Endothelial cell of umbilical vein (primary cell): ENCODE data around the gene CACNB4. TPM values are rescaled to one million over a fixed set of nuclear protein-coding genes. Genes with fewer than 3 reads are reported as not detected.

Experiments used
- BruUV-seq: library from RNA; stranded (reverse); fragments of 400-500 nt; replicated peaks from 2 replicates; lab custom pipeline; 2021; lab: Mats Ljungman, UMichigan
- CTCF ChIA-PET: fragments of 300-600, 350-600 bp; sonication (Branson Sonifier 250); formaldehyde crosslinking; loops from one replicate; lab custom pipeline; 2021; ENCODE audit warnings: antibody characterized with exemption, inconsistent platforms; lab: Charles Lee
- POLR2A ChIA-PET: fragments of 300-600, 350-600 bp; sonication (Branson Sonifier 250); formaldehyde crosslinking; loops from one replicate; lab custom pipeline; 2021; ENCODE audit warnings: antibody characterized with exemption, inconsistent platforms; lab: Charles Lee
- DNase-seq: peaks from one replicate; pipeline ENCODE4 v3.0.0-alpha.2; 2011; ENCODE audit warnings: low read depth, low spot score
- FAIRE-seq: peaks from 2 replicates; lab custom pipeline; 2011; peaks lifted over from hg19 to GRCh38; lab: Jason Lieb, UNC
- H2AFZ ChIP-seq: 2 replicates; pipeline ENCODE4 v1.6.0; 2012; ENCODE audit warnings: low read depth, low read length, control low read depth, inconsistent platforms
- H3K27ac ChIP-seq: 2 replicates; pipeline ENCODE4 v1.5.1; 2011; ENCODE audit warnings: low read depth, mild to moderate bottlenecking, control low read depth, low read length, moderate library complexity; ENCODE audit not compliant: insufficient read depth
- H3K27me3 ChIP-seq, 2 experiments: 2 replicates each; pipeline versions ENCODE4 v1.6.0 to v1.6.1; 2011; ENCODE audit warnings: low read length in 2 of 2, mixed read lengths in 1 of 2; ENCODE audit not compliant: control insufficient read depth in 2 of 2, insufficient read depth in 2 of 2
- H3K36me3 ChIP-seq, 2 experiments: 2 replicates in 1 of 2; 3 replicates in 1 of 2; pipeline ENCODE4 v1.5.1; 2011; ENCODE audit warnings: low read length in 2 of 2, mild to moderate bottlenecking in 1 of 2, moderate library complexity in 1 of 2; ENCODE audit not compliant: control insufficient read depth in 2 of 2, insufficient read depth in 2 of 2; ENCODE audit errors: extremely low read depth in 1 of 2
- H3K4me1 ChIP-seq: 3 replicates; pipeline ENCODE4 v1.5.1; 2011; ENCODE audit warnings: mild to moderate bottlenecking, low read length; ENCODE audit not compliant: control insufficient read depth, insufficient read depth; ENCODE audit errors: extremely low read depth
- H3K4me2 ChIP-seq: 2 replicates; pipeline ENCODE4 v1.6.1; 2011; ENCODE audit warnings: low read length, control low read depth, mixed read lengths; ENCODE audit not compliant: insufficient read depth
- H3K4me3 ChIP-seq, 3 experiments: fragments of 200-600 bp in 1 of 3; sonication (generic), shearing (Covaris generic) in 1 of 3; replicated peaks in 1 of 3; 2 replicates each; pipeline ENCODE4 v1.5.1; 2011 to 2016; ENCODE audit warnings: control low read depth in 3 of 3, low read length in 3 of 3, mild to moderate bottlenecking in 2 of 3, inconsistent platforms in 1 of 3, low read depth in 1 of 3, moderate library complexity in 1 of 3; ENCODE audit not compliant: insufficient read depth in 1 of 3
- H3K79me2 ChIP-seq: 2 replicates; pipeline ENCODE4 v1.6.0; 2012; ENCODE audit warnings: low read length, inconsistent platforms; ENCODE audit not compliant: control insufficient read depth, insufficient read depth
- H3K9ac ChIP-seq: replicated peaks from 2 replicates; pipeline ENCODE3; 2011; ENCODE audit warnings: low read length, control low read depth; ENCODE audit not compliant: insufficient read depth; ENCODE audit errors: extremely low read depth
- H3K9me1 ChIP-seq: replicated peaks from 3 replicates; pipeline ENCODE4 v1.6.0; 2011; ENCODE audit warnings: mild to moderate bottlenecking, low read length; ENCODE audit not compliant: control insufficient read depth, insufficient read depth; ENCODE audit errors: extremely low read depth
- H3K9me3 ChIP-seq: replicated peaks from 2 replicates; pipeline ENCODE4 v1.5.1; 2012; ENCODE audit warnings: low read length, inconsistent platforms; ENCODE audit not compliant: control insufficient read depth, insufficient read depth
- H4K20me1 ChIP-seq: replicated peaks from 2 replicates; pipeline ENCODE3; 2011; ENCODE audit warnings: mild to moderate bottlenecking, low read length; ENCODE audit not compliant: control insufficient read depth, insufficient read depth; ENCODE audit errors: extremely low read depth
- EZH2 ChIP-seq: IDR thresholded peaks from 2 replicates; pipeline ENCODE4 v1.6.1; 2012; ENCODE audit warnings: borderline replicate concordance, low read depth, mild to moderate bottlenecking, moderate library complexity, low read length, inconsistent platforms; ENCODE audit not compliant: severe bottlenecking
- FOS ChIP-seq: IDR thresholded peaks from 2 replicates; pipeline ENCODE4 v1.6.1; 2011; ENCODE audit warnings: mild to moderate bottlenecking, low read length, moderate library complexity, borderline replicate concordance; ENCODE audit not compliant: insufficient read depth
- GATA2 ChIP-seq: IDR thresholded peaks from 2 replicates; pipeline ENCODE4 v1.7.0; 2011; ENCODE audit warnings: low read depth, mild to moderate bottlenecking, moderate library complexity, mixed read lengths, low read length; ENCODE audit not compliant: insufficient read length, insufficient read depth
- JUN ChIP-seq: IDR thresholded peaks from 2 replicates; pipeline ENCODE4 v1.6.1; 2011; ENCODE audit warnings: borderline replicate concordance, low read depth; ENCODE audit not compliant: insufficient read length, insufficient read depth
- MYC ChIP-seq: IDR thresholded peaks from one replicate; pipeline ENCODE4 v1.6.1; 2011; ENCODE audit warnings: mild to moderate bottlenecking, low read depth, low read length
- POLR2A ChIP-seq: IDR thresholded peaks from 2 replicates; pipeline ENCODE4 v1.6.1; 2012; ENCODE audit warnings: low read depth, mild to moderate bottlenecking, control low read depth, low read length
- POLR2AphosphoS5 ChIP-seq: IDR thresholded peaks from 2 replicates; pipeline ENCODE4 v1.6.1; 2012; ENCODE audit warnings: low read depth, mild to moderate bottlenecking, control low read depth, low read length, moderate library complexity; ENCODE audit not compliant: insufficient read depth
- dilution Hi-C: fragments of 300-500 bp; cut with MboI; formaldehyde crosslinking; loops from one replicate; pipeline ENCODE4 v1.15.0; 2019; ENCODE audit warnings: low sequenced_read_pairs; ENCODE audit not compliant: extremely low pct_ligation_motif_present
- intact Hi-C: fragments of 100-400 bp; cut with micrococcal nuclease; formaldehyde crosslinking; loops from one replicate; pipeline ENCODE4 v1.10.0; 2022
- polyA plus RNA-seq, 4 experiments: library from polyadenylated mRNA; depleted of rRNA in 3 of 4; stranded (reverse) in 3 of 4; unstranded in 1 of 4; fragments of >200 nt; gene quantifications; 2 replicates each; pipeline versions ENCODE4 v1.2.1 to v1.2.3, GENCODE V29; 2011 to 2012; ENCODE audit warnings: missing spikeins in 1 of 4
- total RNA-seq: library from RNA; stranded (reverse); gene quantifications from 2 replicates; pipeline ENCODE4 v1.2.3, GENCODE V29; 2021
- TF ChIP-seq, protein P1 (sequence below): IDR thresholded peaks from 2 replicates; pipeline ENCODE4 v1.6.1; 2011; ENCODE audit not compliant: insufficient read depth, insufficient read length
- TF ChIP-seq, protein P2 (sequence below), 2 donors: IDR thresholded peaks; 1 replicate in 1 of 2; 2 replicates in 1 of 2; pipeline ENCODE4 v1.5.1; 2011; ENCODE audit warnings: low read length in 2 of 2, mild to moderate bottlenecking in 2 of 2, moderate library complexity in 2 of 2, control low read depth in 1 of 2, inconsistent platforms in 1 of 2, low read depth in 1 of 2; ENCODE audit not compliant: insufficient read depth in 1 of 2; ENCODE audit errors: extremely low read depth in 1 of 2

CACNB4 gene
- total and polyA plus RNA-seq, 2 donors (not counting 3 experiments of a cell fraction or from before 2014, with no cell fraction given) = 0.23 to 0.58 TPM

DNA sequence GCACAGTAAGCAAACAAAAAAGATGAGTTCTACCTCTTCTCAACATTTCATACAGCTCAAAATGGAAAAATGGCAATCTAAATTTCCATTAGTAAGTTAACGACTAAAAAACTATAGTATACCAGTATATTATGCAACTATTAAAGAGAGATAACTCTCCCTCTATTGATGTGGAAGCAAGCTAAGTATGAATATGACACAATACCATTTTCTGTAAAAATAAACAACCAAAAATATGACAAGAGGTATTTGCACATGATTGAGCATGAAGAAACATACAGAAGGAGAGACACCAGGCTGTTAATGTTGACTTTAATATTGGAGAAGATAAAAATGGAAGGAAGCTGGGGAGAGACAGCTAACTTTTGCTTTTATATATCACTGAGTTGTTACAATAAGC, 167.1 kb downstream of the CACNB4 start:
- no TSS peak for BruUV-seq
- Histone ChIP-seq H3K27me3 (peaks cover 12 to 21% of the 10 kb centered on the region in 2 experiments), H3K9ac (no peak overlapping the region), H3K36me3 (no peaks in the 10 kb centered on the region), H3K4me3 (no peak overlapping the region), H3K9me3 (no peaks in the 10 kb centered on the region), H3K27ac (no peak overlapping the region), H3K4me2 (no peak overlapping the region), H3K9me1 (no peaks in the 10 kb centered on the region), H3K4me1 (no peaks in the 10 kb centered on the region), H2AFZ (no peak overlapping the region), H4K20me1 (no peaks in the 10 kb centered on the region), H3K79me2 (no peaks in the 10 kb centered on the region)
- DNase-seq (no peak), FAIRE-seq (no peak)
- intact Hi-C loops (no loop called here), dilution Hi-C loops (no loop called here)
- CTCF ChIA-PET = interaction anchor here (1.2 kb wide), 1 partner anchor 14 kb away, joined by 3 read pairs; no protein-coding TSS in a partner anchor
- POLR2A ChIA-PET = no interaction called here
- TF ChIP-seq, protein P1, sequence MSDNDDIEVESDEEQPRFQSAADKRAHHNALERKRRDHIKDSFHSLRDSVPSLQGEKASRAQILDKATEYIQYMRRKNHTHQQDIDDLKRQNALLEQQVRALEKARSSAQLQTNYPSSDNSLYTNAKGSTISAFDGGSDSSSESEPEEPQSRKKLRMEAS = no peak
- no peak for TF ChIP-seq POLR2AphosphoS5
- no peak for TF ChIP-seq POLR2A
- no peak for TF ChIP-seq EZH2
- TF ChIP-seq, protein P2, sequence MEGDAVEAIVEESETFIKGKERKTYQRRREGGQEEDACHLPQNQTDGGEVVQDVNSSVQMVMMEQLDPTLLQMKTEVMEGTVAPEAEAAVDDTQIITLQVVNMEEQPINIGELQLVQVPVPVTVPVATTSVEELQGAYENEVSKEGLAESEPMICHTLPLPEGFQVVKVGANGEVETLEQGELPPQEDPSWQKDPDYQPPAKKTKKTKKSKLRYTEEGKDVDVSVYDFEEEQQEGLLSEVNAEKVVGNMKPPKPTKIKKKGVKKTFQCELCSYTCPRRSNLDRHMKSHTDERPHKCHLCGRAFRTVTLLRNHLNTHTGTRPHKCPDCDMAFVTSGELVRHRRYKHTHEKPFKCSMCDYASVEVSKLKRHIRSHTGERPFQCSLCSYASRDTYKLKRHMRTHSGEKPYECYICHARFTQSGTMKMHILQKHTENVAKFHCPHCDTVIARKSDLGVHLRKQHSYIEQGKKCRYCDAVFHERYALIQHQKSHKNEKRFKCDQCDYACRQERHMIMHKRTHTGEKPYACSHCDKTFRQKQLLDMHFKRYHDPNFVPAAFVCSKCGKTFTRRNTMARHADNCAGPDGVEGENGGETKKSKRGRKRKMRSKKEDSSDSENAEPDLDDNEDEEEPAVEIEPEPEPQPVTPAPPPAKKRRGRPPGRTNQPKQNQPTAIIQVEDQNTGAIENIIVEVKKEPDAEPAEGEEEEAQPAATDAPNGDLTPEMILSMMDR (IDR thresholded peaks at IDR 0.05; ENCODE audit: extremely low read depth in 1 of 2, insufficient read depth in 1 of 2, low read depth in 1 of 2, low read length in 2 of 2) = no peak
- no peak for TF ChIP-seq JUN
- no peak for TF ChIP-seq GATA2
- TF ChIP-seq FOS = no peak
- TF ChIP-seq MYC = no peak
